Glomerular endothelial cell (primary cell): Measurements from ENCODE around the gene LAMA5. TPM values are rescaled to one million over a fixed set of nuclear protein-coding genes. Genes with fewer than 3 reads are reported as not detected.

Experiments used
- DNase-seq: peaks from one replicate; pipeline ENCODE4 v3.0.0-alpha.2; 2011; ENCODE audit warnings: low read depth, low spot score; ENCODE audit errors: extremely low read depth
- total RNA-seq: library from RNA; depleted of rRNA; stranded (reverse); fragments of >200 nt; gene quantifications from 2 replicates; pipeline ENCODE4 v1.2.3, GENCODE V29; 2015

Gene LAMA5
- total RNA-seq, 1 donor from 2014 or later: 453 TPM

DNA sequence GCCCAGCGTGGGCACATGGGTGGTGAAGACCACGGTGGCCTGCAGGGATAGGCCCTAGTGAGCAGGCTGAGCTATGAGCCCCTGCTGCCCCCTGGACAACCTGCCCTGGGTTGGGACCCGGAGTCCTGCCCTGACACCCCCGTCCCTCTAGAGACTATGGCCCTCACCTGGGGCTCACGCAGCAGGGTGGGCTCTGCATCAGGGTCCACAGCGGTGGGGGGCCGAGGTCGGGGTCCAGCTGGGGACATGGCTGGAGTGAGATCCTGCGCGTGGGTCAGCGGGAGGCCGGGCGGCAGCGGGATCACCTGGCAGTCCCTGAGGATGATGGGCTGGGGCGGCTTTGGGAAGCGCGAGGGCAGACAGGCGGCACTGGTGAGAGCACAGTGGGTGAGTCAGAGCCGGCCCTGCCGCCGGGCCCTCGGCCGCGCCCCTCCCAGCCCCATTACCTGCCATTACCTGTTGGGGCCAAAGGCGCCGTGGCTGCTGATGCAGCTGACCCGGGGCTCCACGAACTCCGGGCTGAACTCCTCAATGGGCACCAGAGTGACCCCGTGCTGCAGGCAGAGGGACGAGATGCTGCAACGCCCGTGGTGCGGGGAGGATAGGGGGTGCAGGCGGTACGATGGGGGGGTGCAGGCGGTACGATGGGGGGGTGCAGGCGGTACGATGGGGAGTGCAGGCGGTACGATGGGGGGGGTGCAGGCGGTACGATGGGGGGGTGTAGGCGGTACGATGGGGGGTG is 36.4 kb downstream of the LAMA5 start:
- DNase-seq: no peak

DNA sequence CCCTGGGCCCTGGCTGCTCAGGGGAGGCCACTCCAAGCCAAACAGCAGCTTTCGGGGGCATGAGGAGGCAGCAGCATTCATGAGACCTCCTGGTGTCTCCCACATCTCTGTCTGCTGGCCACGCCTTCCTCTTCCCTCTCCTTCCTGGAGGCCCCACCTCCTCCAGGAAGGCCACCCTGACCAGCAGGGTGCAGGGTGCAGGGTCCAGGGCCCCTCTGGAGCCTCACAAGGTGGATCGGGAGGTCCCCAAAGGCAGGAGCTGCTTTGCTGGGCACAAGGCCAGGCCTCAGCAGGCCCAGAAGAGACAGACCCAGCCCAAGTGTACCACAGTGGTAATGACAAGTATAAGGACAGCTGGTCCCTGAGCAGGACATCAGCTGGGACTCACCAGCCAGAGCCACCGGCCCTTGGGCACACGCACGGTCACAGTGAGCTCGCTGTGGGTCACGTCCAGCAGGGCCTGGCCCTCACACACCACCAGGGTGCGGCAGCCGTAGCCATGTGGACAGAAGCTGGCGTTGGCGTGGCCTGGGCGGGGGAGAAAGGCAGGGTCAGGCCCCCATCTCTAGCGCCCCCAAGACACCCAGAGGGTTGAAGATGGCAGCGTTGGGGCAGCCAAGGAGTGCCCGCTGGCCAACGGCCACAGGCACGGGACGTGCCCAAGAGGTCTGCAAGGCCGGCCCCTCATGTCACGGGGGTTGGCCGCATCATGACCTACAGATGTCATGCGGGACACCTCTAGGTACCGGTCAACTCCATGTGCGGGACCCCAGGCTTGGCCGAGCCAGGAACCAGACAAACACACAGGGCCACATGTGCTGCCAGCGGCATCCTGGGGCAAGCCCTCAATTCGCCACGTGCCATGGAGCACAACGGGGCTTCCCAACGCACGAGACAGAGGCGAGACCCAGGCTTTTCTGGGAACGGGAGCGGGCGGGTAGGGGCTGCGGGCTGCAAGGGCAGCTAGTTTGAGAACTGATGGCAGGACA is 37.4 kb downstream of the LAMA5 start:
- no peak for DNase-seq

- no peak for DNase-seq
Measured at GRCh38 chr20:62328684-62329388, 38.3 kb downstream of the LAMA5 start.

DNA sequence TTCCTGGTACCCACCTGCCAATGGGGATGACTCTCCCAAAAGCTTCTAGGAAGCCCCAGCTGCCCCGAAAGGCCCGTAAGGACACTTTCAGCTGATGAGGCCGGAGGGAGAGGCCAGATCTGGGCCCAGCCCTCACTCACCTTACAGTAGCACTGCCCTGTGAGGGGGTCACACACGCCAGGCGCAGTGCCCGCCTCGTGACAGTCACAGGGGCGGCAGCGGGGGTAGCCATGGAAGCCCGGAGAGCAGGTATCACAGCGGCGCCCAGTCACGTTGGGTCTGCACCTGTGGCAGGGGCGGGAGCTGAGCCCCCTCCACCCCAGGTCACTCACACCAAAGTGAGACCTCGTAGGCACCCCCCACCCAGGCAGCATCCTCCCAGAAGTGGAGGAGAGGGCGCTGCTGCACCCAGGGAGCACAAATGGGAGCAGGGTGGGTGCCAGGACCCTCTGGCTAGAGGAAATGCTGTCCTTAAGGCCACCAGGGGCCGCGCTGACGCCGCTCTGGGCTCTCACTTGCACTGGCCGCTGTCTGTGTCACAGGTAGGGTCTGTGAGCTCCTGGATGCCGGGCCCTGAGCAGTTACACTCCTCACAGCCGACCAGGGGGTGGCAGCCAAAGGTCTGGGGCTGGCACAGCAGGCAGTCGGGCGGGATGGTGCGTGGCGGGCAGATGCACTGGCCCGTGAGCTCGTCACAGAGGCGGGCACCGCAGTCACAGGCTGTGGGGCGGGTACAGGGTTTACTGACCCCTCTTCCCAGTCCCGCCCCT is 39.2 kb downstream of the LAMA5 start:
- DNase-seq: no peak

DNA sequence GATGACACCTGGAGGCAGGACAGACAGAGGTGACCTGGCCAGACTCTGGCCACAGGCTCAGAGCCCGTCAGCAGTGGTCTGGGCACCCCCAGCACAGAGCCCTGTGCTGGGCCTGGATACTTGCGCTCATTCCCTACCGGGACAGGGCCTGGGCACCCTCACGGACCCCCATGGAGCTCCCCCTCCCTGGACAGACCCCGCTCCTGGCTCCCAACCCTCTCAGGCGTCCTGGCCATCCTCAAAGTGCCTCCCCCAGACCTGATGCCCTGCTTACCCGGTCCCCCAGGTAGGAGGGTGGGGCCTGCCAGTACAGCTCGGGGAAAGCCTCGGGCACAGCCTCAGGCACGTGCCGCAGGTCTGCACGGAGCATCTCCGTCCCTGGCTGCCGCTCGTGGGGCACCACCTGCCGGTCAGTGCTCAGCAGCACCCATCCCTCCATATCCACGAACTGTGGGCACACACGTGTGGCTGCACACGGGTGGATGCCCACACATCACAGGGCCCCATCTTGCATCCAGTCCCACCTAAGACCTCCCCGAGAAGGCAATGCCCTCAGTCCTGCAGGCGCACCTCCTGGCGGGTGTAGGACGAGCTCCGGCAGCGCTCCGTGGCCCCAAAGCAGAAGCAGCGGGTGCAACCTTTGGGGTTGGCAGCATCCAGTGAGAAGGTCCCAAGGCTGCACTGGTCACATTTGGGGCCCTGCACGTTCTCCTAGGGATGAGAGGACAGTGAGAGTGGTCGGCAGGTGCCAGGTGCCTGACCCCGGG is 40.0 kb downstream of the LAMA5 start:
- DNase-seq: no peak

- DNase-seq: no peak
Measured at GRCh38 chr20:62326559-62326958, 40.6 kb downstream of the LAMA5 start.

GRCh38 chr20:62325172-62325905 is 41.8 kb downstream of the LAMA5 start:
- no peak for DNase-seq

- DNase-seq: no peak
Measured at GRCh38 chr20:62323980-62324906, 42.9 kb downstream of the LAMA5 start.

GRCh38 chr20:62323146-62323979 is 43.7 kb downstream of the LAMA5 start:
- DNase-seq: no peak

DNA sequence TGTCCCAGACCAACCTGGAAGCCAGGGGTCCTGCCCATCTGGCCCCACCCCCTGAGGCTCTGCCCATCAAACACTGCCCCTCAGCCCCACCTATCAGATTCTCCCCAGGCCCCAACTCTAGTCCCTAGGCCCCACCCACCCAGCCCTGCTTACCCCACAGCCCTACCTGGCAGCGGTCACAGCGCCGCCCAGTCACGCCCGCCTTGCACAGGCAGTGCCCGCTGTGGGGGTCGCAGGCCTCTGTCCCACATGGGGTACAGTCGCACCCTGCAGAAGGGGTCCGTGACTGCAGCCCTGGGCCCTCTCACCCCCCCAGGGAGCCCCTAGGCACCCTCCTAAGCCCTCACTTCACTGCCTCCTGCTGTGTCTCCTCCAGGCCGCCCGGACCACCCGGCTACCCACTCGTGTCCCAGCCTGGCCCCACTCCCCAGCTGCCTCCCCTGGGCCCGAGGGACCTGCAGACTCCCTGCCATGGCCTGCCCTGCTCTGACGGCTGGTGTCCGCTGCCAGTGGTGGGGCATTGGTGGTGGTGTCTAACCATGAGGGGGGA is 44.5 kb downstream of the LAMA5 start:
- no peak for DNase-seq

- no peak for DNase-seq
Measured at GRCh38 chr20:62321975-62322374, 45.1 kb downstream of the LAMA5 start.

- DNase-seq: no peak
Measured at GRCh38 chr20:62321521-62321948, 45.6 kb downstream of the LAMA5 start.

GRCh38 chr20:62320581-62321354 is 46.3 kb downstream of the LAMA5 start:
- DNase-seq: no peak

- DNase-seq: no peak
Measured at GRCh38 chr20:62319346-62319909, 47.7 kb downstream of the LAMA5 start.
